SHP77 (cell line): Measurements from ENCODE around the gene FN1.

Experiments used
- DNase-seq, 2 experiments: peaks; one replicate each; lab custom pipeline; 2025; lab: John Stamatoyannopoulos, UW

The FN1 gene

GRCh38 chr2:215383652-215384279 is 52.1 kb downstream of the FN1 start:
- no peak for DNase-seq

- no peak for DNase-seq
Measured at GRCh38 chr2:215382480-215382879, 53.4 kb downstream of the FN1 start.

- no peak for DNase-seq
Measured at GRCh38 chr2:215382011-215382410, 53.9 kb downstream of the FN1 start.

- DNase-seq: no peak
Measured at GRCh38 chr2:215380699-215381098, 55.2 kb downstream of the FN1 start.

- DNase-seq: no peak
Measured at GRCh38 chr2:215379948-215380347, 55.9 kb downstream of the FN1 start.

- DNase-seq: no peak
Measured at GRCh38 chr2:215379039-215379438, 56.8 kb downstream of the FN1 start.

GRCh38 chr2:215378045-215378444 is 57.8 kb downstream of the FN1 start:
- no peak for DNase-seq

- no peak for DNase-seq
Measured at GRCh38 chr2:215377283-215377682, 58.6 kb downstream of the FN1 start.

- no peak for DNase-seq
Measured at GRCh38 chr2:215376103-215376780, 59.6 kb downstream of the FN1 start.

GRCh38 chr2:215375467-215375830 is 60.4 kb downstream of the FN1 start:
- no peak for DNase-seq

GRCh38 chr2:215374642-215375466 is 61.0 kb downstream of the FN1 start:
- DNase-seq: no peak

GRCh38 chr2:215374002-215374401 is 61.9 kb downstream of the FN1 start:
- DNase-seq: no peak

- DNase-seq: no peak
Measured at GRCh38 chr2:215372968-215373649, 62.8 kb downstream of the FN1 start.

GRCh38 chr2:215371915-215372897 is 63.7 kb downstream of the FN1 start:
- DNase-seq: no peak

GRCh38 chr2:215370112-215370965 is 65.5 kb downstream of the FN1 start:
- DNase-seq: peak in 1 of 2 experiments; percentile 1

GRCh38 chr2:215369181-215369760 is 66.6 kb downstream of the FN1 start:
- DNase-seq: no peak

GRCh38 chr2:215368493-215368809 is 67.4 kb downstream of the FN1 start:
- DNase-seq: no peak

GRCh38 chr2:215367662-215368492 is 68.0 kb downstream of the FN1 start:
- DNase-seq: no peak

- no peak for DNase-seq
Measured at GRCh38 chr2:215366440-215367032, 69.3 kb downstream of the FN1 start.
